C1 segment of cervical spinal cord (tissue), 14 donors: ENCODE measurements around the gene PPIP5K2.
"Not testable (repeated sequence)": the region's sequence is repeated elsewhere in the genome, so short reads cannot be mapped to it uniquely, and the experiment has no call there.

Experiments used
- DNase-seq, 14 donors: peaks; one replicate each; lab custom pipeline; 2025; lab: John Stamatoyannopoulos, UW

Gene PPIP5K2

DNA sequence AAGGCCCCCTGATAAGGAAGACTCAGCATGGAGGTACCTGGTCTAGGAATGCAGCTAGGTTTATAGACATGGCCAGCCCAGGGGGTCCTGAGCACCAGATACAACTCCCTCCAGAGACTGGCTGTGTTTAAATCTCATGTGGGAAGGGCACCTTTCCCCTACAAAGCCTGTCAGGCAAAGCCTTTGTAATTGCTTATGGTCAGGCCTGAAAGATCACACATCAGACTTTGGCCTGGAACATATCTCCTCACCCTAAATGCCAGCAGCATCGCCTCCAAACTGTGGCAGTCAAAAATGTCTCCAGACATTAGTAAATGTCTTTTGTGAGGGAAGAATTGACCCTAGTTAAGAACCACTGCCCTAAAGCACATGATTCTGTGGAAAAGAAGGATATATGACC, 86.9 kb downstream of the PPIP5K2 start:
- DNase-seq = no peak

DNA sequence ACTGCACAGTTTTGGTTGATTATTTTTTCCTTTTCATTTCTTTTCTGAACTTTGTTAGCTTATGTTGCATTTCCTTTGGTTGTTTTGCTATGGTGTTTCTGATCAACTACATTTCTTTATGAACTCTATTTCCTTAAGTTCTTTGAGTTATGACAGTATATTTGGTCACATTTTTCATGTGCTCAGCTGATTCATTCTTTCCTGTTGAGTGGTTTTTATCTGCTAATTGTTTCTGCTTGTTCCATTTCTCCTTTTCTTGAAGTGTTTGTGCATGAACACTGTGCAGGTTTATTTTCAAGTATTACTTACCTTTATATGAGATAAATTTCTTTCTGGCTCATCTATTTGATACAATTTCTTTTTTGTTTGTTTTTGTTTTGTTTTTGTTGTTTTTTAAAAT, 87.6 kb downstream of the PPIP5K2 start:
- DNase-seq = no peak

- DNase-seq = no peak
Observed at GRCh38 chr5:103208460-103208859, 88.4 kb downstream of the PPIP5K2 start.

DNA sequence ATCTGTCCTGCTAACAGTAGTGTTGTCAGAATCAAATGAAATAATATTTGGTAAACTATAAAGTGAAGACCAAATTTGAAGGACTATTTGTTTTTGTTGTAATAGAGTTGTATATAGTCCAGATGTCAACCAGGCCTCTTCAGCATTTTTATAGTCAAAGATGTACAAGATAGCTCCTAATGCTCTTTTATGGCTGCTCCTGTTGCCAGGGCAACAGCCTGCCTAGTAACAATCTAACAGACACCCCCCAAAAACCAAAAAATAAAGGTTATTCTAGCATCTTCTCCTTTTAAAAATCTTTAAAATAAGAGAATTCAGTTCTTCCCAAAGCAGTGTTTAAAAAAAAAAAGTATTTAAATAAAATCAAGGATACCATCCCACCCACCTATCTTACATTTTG, 89.0 kb downstream of the PPIP5K2 start:
- DNase-seq = no peak

DNA sequence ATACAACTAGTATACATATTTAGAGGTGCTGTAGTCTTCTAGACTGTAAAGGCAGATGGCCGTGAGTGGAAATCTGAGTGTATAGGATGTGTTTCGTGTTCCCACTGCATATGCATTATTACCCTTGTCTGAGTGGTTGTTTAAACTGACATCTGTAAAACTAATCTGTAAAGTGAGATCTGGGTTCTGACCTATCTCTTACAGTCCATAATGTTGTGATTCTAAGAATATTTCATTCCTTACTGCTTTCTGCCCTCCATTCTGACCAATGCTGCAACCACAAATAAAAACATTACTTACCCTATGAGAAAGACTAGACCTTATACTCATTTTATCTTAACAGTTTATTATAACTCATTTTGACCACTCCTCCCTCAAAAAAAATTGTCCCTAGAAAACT, 90.9 kb downstream of the PPIP5K2 start:
- no peak for DNase-seq

GRCh38 chr5:103211576-103212561, 91.8 kb downstream of the PPIP5K2 start:
- DNase-seq = no peak

DNA sequence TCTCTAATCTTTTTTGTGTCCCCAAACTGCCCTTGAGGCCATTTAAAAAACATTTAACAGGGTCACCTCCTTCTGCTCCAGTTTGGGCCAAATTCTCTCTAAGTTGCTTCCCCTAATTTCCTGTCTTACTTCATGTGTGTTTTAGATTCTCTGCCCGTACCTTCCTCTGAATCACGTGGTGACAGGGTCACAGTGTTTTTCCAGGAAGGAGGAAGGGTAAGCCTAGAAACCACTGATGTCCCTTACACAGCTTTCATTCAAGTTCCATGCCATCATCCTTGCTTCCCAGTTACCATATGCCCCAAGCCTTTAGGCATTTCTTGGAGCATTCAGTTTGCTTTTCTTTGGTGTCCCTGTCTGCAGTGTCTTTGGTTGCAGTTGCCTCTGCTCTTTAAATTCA, 96.0 kb downstream of the PPIP5K2 start:
- DNase-seq = no peak

- DNase-seq = no peak
Observed at GRCh38 chr5:103216697-103217096, 96.6 kb downstream of the PPIP5K2 start.

GRCh38 chr5:103217101-103217500, 97.0 kb downstream of the PPIP5K2 start:
- no peak for DNase-seq

GRCh38 chr5:103218164-103218563, 98.1 kb downstream of the PPIP5K2 start:
- no peak for DNase-seq

- DNase-seq = not testable (repeated sequence)
Observed at GRCh38 chr5:103219074-103219473, 99.0 kb downstream of the PPIP5K2 start.

DNA sequence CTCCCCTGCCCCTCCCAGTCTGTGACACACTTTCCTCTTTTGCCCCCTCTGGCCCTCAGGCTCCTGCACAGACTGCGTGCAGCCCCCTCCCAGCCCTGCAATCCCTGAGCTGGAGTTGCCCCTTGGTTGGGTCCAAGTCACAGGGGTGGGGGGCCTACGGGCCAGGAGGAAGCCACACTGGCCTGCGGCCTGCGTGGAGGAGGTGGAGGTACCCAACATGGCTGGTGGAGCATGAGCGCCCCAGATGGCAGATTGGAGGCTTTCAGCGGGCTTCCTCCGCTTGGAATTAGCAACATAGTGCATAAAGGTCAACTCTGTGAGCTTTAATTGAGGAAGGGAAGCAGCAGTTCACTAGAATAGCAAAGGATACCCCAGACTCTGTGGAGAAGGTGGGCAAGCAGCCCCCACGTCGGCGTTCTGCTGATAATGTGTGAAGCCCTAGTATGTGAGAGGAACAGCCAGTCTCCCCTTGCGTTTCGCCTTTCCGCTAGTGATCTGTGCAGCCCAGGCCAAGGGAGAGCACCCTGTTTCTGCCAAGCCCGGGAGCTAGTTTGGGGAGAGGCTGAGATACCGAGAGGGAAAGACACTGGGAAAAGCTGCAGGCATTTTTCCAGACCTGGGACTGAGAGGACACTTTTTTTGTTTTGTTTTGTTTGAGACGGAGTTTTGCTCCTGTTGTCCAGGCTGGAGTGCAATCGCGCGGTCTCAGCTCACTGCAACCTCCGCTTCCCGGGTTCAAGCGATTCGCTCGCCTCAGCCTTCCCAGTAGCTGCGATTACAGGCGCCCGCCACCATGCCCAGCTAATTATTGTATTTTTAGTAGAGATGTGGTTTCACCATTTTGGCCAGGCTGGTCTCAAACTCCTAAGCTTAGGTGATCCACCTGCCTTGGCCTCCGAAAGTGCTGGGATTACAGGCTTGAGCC, 103.2 kb downstream of the PPIP5K2 start:
- no peak for DNase-seq

DNA sequence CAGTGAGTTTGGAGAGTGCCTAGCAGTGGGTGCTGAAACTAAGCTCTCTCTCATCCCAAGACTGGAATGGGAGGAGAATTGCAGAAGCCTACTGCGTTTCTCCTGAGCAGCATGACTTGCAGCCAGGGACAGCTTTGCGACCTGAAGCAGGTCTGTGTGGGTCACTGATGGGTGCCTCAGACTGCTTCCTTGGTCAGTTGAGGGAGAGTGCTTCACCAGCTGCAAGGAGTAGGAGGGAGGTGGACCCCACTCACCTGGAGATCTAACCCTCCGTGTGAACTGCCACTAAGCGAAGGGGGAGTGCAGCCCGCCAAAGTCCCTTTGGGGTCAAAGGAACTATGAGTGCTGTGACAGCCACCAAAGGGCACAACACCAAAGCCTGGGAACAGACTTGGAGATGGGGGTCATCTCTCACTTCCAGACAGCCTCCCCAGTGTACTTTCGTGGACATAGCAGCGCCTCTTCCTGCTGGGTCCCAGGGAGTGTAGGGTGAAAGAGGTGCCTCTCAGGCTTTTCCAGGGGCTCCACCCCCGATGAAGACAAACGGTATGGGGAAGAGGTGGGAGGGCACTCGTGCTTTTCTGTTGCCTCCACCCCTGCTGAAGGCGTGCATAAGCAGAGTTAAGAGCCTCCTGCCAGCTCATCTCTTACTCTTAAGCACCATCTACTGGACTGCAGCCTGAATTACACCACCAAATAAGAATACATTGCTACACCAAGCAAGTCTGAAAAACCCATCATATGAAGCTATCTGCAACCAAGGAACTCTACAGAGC, 104.2 kb downstream of the PPIP5K2 start:
- peak in 2 of 14 donors; percentile 3 to 8 for DNase-seq

DNA sequence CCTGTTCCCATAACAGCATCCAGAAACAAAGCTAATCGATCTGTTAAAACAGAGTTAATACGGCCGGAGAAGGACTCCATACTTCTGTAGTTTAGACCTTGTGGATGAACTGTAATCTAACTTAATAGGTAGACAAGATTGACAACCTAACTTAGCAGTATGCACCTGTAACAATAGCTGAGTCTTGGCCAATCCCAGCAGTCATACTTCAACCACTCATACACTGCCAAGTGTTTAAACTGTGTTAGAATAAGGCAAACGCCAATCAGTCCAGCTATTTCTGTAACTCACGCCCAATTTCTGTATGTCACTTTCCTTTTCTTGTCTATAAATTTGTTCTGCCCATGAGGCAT, 104.8 kb downstream of the PPIP5K2 start:
- DNase-seq = no peak

DNA sequence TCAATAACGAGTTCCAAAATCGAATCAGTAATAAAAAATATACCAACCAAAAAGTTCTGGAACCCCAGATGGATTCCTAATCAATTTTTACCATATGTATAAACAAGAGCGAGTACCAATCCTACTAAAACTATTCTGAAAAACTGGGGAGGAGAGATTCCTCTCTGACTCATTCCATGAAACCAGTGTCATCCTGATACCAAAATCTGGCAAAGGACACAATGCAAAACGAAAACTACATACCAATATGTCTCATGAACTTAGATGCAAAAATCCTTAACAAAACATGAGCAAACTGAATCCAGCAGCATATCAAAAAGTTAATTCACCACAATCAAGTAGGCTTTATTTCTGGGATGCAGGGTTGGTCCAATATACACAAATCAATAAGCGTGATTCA, 108.0 kb downstream of the PPIP5K2 start:
- DNase-seq = no peak

GRCh38 chr5:103228588-103228987, 108.5 kb downstream of the PPIP5K2 start:
- no peak for DNase-seq

- DNase-seq = no peak
Observed at GRCh38 chr5:103232393-103232999, 112.4 kb downstream of the PPIP5K2 start.

- no peak for DNase-seq
Observed at GRCh38 chr5:103234239-103234975, 114.3 kb downstream of the PPIP5K2 start.

DNA sequence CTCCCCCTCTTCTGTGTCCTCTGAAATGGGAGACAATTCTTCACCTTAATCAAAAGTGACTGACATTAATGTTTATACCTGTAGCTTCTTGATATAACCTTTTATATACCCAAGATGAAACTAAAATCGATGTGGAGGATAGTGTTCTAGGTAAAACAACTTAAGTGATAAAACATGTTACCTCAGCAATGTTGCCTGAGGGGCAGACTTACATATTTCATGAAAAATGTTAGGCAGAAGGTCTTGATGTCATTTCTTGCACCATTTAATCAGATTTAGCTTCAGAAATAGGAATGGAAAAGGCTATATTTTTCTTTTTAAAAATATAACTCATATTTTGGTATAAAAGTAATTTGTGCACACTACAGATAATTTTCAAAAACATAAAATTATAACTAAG, 115.8 kb downstream of the PPIP5K2 start:
- no peak for DNase-seq

- no peak for DNase-seq
Observed at GRCh38 chr5:103237778-103238177, 117.7 kb downstream of the PPIP5K2 start.

GRCh38 chr5:103243665-103244064, 123.6 kb downstream of the PPIP5K2 start:
- DNase-seq = no peak
